ENCODE data around the gene PCAT6. TPM values are rescaled to one million over a fixed set of nuclear protein-coding genes. Genes with fewer than 3 reads are reported as not detected.

PCAT6 gene
- total and polyA plus RNA-seq, 2 of the 8 experiments (the other 6 are each of a cell fraction or from before 2014, with no cell fraction given): 4.6 to 14.7 TPM

DNA sequence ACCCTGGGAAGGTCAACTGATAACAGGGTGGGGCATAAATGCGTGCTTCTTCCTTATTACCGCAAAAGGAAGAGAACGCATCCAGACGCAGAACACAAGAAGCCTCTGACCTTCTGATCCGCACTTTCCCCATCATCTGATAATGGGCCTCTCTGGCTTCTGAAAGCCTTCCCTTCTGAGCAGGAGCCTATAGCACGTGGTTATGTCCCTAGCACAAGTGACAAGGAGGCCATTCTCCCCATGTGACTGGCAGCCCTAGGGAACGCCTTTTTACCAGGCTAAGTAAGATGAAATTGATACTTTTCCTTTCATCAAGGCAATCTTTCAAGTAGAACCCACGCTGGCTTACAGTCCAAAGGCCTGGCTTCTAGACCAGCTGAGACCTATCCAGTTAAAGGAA is 44.0 kb downstream of the PCAT6 start (continued):
- TF ChIP-seq TBP (IDR thresholded peaks at IDR 0.05; ENCODE audit: low read depth, low read length) (no peak), YY1 (IDR thresholded peaks at IDR 0.05; ENCODE audit: low read depth, low read length) (no peak), RAD21 (IDR thresholded peaks at IDR 0.05 in 1 of 2, conservative IDR thresholded peaks at IDR 0.05 in 1 of 2; ENCODE audit: low read depth in 2 of 2, low read length in 2 of 2) (no peak), KDM1A (IDR thresholded peaks at IDR 0.05; ENCODE audit: borderline replicate concordance, low read length) (no peak), TAF7 (optimal IDR thresholded peaks at IDR 0.05; ENCODE audit: borderline replicate concordance, low read depth, low read length) (no peak), ZNF274 (IDR thresholded peaks at IDR 0.05; ENCODE audit: borderline replicate concordance, extremely low read depth, low read length) (no peak)
